H1 (cell line): ENCODE measurements around the gene HDDC3.

Experiments
- CEBPB ChIP-seq: IDR thresholded peaks from 2 replicates; pipeline ENCODE4 v1.6.1; 2012; ENCODE audit warnings: low read depth, low read length
- CHD1 ChIP-seq: IDR thresholded peaks from 2 replicates; pipeline ENCODE4 v1.6.1; 2012; ENCODE audit warnings: low read depth, low read length, improper control_type of control experiment
- KDM1A ChIP-seq: fragments of 200-600, 300-600 bp; sonication (generic); IDR thresholded peaks from 2 replicates; pipeline ENCODE4 v1.7.1; 2016; ENCODE audit warnings: mild to moderate bottlenecking, low read length, borderline replicate concordance
- MAFK ChIP-seq: IDR thresholded peaks from 2 replicates; pipeline ENCODE4 v1.6.1; 2012; ENCODE audit warnings: low read depth, mild to moderate bottlenecking, improper control_type of control experiment, low read length
- POLR2A ChIP-seq, 2 experiments: IDR thresholded peaks; 1 replicate in 1 of 2; 2 replicates in 1 of 2; pipeline ENCODE4 v1.6.1; 2011; ENCODE audit warnings: low read depth in 2 of 2, low read length in 2 of 2, mild to moderate bottlenecking in 2 of 2; ENCODE audit errors: control extremely low read depth in 1 of 2
- POLR2AphosphoS5 ChIP-seq: IDR thresholded peaks from 2 replicates; pipeline ENCODE4 v1.6.1; 2011; ENCODE audit warnings: low read depth, low read length
- RAD21 ChIP-seq, 2 experiments: IDR thresholded peaks in 1 of 2; conservative IDR thresholded peaks in 1 of 2; 2 replicates each; pipeline ENCODE4 v1.6.1; 2011; ENCODE audit warnings: low read depth in 2 of 2, low read length in 2 of 2, improper control_type of control experiment in 1 of 2, inconsistent platforms in 1 of 2, mild to moderate bottlenecking in 1 of 2, moderate library complexity in 1 of 2
- RXRA ChIP-seq: IDR thresholded peaks from 2 replicates; pipeline ENCODE4 v1.6.1; 2011; ENCODE audit warnings: low read depth, mild to moderate bottlenecking, low read length, moderate library complexity; ENCODE audit not compliant: insufficient read depth
- SIX5 ChIP-seq: IDR thresholded peaks from 2 replicates; pipeline ENCODE4 v1.6.1; 2011; ENCODE audit warnings: mild to moderate bottlenecking, low read depth, low read length
- SP2 ChIP-seq: IDR thresholded peaks from 2 replicates; pipeline ENCODE4 v1.6.1; 2012; ENCODE audit warnings: mild to moderate bottlenecking, low read length, inconsistent platforms
- SRF ChIP-seq: IDR thresholded peaks from 2 replicates; pipeline ENCODE4 v1.6.1; 2011; ENCODE audit warnings: mild to moderate bottlenecking, low read depth, low read length, moderate library complexity
- SUZ12 ChIP-seq: fragments of 200-600 bp; sonication (generic); IDR thresholded peaks from 2 replicates; pipeline ENCODE4 v1.6.1; 2012; ENCODE audit warnings: mild to moderate bottlenecking, inconsistent platforms, low read length, moderate library complexity, mixed read lengths
- TF ChIP-seq, protein P1 (sequence below), 3 experiments: IDR thresholded peaks; 1 replicate in 2 of 3; 2 replicates in 1 of 3; pipeline versions ENCODE4 v1.5.1 to v1.6.1; 2011; ENCODE audit warnings: low read length in 3 of 3, mild to moderate bottlenecking in 3 of 3, inconsistent platforms in 2 of 3, low read depth in 1 of 3, moderate library complexity in 1 of 3; ENCODE audit not compliant: insufficient read depth in 1 of 3; ENCODE audit errors: control extremely low read depth in 1 of 3
- TF ChIP-seq, protein P2 (sequence below): IDR thresholded peaks from 2 replicates; pipeline ENCODE4 v1.6.1; 2012; ENCODE audit warnings: low read length, inconsistent platforms

DNA sequence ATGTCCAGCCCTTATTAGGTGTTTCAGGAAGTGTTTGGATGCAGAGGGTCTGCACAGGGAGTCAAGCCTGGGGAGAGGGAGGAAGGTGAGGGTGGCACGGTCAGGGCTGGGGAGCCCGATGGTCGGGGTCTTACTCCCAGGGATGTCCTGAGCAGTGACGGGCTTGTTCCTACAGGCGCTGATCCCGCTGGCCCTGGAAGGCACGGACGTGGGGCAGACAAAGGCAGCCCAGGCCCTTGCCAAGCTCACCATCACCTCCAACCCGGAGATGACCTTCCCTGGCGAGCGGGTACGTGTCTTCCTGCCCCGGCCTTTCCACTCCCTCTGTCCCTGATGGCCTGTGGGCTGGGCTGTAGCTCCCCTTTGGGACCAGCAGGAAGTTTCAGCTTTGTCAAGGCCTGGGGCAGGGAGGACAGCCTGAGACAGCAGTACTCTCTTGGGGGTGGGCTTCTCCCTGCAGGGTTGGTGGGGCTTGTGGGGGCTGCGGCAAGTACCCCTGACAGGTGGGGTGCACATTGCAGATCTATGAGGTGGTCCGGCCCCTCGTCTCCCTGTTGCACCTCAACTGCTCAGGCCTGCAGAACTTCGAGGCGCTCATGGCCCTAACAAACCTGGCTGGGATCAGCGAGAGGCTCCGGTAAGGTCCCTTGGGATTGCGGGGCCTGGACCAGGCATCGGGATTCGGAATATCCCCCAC is 17.8 kb upstream of the HDDC3 start:
- TF ChIP-seq MAFK = no peak
- TF ChIP-seq SIX5 = no peak
- TF ChIP-seq CEBPB = no peak
- TF ChIP-seq, protein P1, sequence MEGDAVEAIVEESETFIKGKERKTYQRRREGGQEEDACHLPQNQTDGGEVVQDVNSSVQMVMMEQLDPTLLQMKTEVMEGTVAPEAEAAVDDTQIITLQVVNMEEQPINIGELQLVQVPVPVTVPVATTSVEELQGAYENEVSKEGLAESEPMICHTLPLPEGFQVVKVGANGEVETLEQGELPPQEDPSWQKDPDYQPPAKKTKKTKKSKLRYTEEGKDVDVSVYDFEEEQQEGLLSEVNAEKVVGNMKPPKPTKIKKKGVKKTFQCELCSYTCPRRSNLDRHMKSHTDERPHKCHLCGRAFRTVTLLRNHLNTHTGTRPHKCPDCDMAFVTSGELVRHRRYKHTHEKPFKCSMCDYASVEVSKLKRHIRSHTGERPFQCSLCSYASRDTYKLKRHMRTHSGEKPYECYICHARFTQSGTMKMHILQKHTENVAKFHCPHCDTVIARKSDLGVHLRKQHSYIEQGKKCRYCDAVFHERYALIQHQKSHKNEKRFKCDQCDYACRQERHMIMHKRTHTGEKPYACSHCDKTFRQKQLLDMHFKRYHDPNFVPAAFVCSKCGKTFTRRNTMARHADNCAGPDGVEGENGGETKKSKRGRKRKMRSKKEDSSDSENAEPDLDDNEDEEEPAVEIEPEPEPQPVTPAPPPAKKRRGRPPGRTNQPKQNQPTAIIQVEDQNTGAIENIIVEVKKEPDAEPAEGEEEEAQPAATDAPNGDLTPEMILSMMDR (IDR thresholded peaks at IDR 0.05; ENCODE audit: control extremely low read depth in 1 of 3, insufficient read depth in 1 of 3, low read depth in 1 of 3, low read length in 3 of 3) = no peak
- TF ChIP-seq SUZ12 = no peak
- no peak for TF ChIP-seq SRF
- TF ChIP-seq RXRA = no peak
- no peak for TF ChIP-seq RAD21 (IDR thresholded peaks at IDR 0.05 in 1 of 2, conservative IDR thresholded peaks at IDR 0.05 in 1 of 2; ENCODE audit: low read depth in 2 of 2, low read length in 2 of 2)
- TF ChIP-seq POLR2A (IDR thresholded peaks at IDR 0.05; ENCODE audit: control extremely low read depth in 1 of 2, low read depth in 2 of 2, low read length in 2 of 2) = no peak
- TF ChIP-seq, protein P2, sequence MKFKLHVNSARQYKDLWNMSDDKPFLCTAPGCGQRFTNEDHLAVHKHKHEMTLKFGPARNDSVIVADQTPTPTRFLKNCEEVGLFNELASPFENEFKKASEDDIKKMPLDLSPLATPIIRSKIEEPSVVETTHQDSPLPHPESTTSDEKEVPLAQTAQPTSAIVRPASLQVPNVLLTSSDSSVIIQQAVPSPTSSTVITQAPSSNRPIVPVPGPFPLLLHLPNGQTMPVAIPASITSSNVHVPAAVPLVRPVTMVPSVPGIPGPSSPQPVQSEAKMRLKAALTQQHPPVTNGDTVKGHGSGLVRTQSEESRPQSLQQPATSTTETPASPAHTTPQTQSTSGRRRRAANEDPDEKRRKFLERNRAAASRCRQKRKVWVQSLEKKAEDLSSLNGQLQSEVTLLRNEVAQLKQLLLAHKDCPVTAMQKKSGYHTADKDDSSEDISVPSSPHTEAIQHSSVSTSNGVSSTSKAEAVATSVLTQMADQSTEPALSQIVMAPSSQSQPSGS = no peak
- no peak for TF ChIP-seq KDM1A
- TF ChIP-seq CHD1 = no peak
- no peak for TF ChIP-seq SP2
- no peak for TF ChIP-seq POLR2AphosphoS5
